Retinal pigment epithelial cell (primary cell): Measurements from ENCODE around the gene ZNF628.
"Not testable (repeated sequence)": the region's sequence is repeated elsewhere in the genome, so short reads cannot be mapped to it uniquely, and the experiment has no call there.

Experiments used
- DNase-seq: peaks from one replicate; pipeline ENCODE4 v3.0.0-alpha.2; 2010; ENCODE audit warnings: low read depth
- H3K4me3 ChIP-seq: 2 replicates; pipeline ENCODE4 v1.5.1; 2011; ENCODE audit warnings: mild to moderate bottlenecking, low read length, control low read depth, moderate library complexity
- TF ChIP-seq, protein P1 (sequence below): conservative IDR thresholded peaks from 2 replicates; pipeline ENCODE4 v1.5.1; 2011; ENCODE audit warnings: low read depth, low read length, control low read depth, inconsistent platforms

The ZNF628 gene

DNA sequence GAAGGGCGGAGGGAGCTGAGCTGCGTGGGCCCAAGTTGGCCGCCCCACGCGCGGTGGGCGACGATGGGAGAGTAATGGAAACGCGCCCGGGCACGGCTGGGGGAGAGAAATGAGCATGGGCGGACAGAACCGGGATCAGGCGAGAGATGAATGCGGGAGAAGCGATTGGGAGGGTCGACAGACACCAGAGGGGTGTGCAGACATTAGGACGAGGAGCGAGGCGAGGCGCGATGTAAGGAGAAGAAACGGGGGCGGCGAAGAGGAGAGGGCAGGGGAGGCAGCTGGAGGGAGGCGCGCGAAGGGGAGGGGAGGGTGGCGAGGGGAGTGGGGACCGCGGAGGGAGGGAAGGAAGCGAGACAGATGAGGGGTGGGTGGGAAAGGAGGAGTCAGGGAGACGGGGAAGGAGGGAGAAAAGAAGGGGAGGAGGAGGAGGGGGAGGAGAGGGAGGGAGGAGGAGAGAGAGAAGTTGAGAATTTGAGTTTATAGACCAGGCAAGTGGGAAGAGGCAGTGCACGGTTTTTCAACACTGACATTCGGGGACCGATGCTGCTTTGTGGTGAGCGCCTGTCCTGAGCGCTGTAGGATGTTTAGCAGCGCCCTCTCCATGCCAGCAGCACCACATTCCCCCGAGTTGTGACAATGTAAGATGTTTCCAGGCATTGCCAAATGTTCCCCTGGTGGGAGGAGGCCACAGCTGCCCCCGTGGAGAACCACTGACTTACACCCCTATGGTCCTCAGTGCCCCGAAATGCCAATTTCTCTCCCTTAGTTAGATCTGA, 33.2 kb upstream of the ZNF628 start, which contains the start of gene SHISA7:
Gene SHISA7, minus strand, starts transcription at position 256 of the 779 bp plus-strand sequence. CDS start 437 bp downstream, outside the sequence.
- DNase-seq = no peak
- no peak within 1 kb of the TSS for H3K4me3 ChIP-seq
- TF ChIP-seq, protein P1, sequence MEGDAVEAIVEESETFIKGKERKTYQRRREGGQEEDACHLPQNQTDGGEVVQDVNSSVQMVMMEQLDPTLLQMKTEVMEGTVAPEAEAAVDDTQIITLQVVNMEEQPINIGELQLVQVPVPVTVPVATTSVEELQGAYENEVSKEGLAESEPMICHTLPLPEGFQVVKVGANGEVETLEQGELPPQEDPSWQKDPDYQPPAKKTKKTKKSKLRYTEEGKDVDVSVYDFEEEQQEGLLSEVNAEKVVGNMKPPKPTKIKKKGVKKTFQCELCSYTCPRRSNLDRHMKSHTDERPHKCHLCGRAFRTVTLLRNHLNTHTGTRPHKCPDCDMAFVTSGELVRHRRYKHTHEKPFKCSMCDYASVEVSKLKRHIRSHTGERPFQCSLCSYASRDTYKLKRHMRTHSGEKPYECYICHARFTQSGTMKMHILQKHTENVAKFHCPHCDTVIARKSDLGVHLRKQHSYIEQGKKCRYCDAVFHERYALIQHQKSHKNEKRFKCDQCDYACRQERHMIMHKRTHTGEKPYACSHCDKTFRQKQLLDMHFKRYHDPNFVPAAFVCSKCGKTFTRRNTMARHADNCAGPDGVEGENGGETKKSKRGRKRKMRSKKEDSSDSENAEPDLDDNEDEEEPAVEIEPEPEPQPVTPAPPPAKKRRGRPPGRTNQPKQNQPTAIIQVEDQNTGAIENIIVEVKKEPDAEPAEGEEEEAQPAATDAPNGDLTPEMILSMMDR = no peak

DNA sequence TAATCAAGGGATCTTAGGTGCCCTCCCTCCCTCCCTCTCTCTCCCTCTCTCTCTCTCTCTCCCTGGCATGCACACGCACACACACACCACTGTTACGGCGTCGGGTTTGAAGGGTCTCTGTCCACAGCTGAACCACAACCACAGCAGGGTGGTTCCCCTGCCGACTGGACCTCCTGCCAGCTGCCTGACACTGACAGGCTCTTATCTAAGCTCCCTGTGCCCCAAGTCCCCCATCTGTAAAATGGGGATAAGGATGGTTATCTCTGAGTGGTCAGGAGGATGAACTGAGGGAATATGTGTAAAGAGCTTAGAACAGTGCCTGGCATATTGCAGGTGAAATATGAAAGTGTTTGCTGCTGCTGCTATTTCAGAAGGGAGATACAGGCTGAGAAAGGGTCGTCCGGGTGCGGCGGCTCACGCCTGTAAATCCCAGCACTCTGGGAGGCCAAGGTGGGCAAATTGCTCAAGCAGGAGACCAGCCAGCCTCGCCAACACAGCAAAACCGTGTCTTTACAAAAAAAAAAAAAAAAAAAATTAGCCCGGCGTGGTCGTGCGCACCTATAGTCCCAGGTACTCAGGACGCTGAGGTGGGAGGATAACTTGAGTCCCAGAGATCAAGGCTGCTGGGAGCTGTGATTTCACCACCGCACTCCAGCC, 32.5 kb upstream of the ZNF628 start:
- DNase-seq = no peak
- no peak overlapping the region for H3K4me3 ChIP-seq
- TF ChIP-seq, protein P1 = no peak

DNA sequence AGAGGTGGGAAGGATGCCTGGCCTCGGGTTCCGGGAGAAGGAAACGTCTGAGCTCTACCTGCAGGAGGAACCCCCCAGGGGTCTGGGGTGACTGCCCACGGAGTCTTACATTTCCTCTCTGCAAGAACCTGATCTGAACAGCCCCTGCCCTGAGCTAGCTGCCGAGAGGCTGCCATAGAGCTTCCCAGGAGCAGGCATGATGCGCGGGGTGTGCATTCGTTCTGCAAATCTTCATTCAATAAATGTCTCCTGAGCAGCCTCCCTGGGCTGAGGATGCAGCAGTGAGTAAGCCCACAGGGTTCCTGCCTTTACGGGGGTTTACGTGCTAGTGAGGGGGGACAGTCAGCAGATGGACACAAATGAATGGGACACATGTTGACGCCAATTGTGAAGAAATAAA, 31.8 kb upstream of the ZNF628 start:
- no peak overlapping the region for H3K4me3 ChIP-seq
- TF ChIP-seq, protein P1 = no peak
- no peak for DNase-seq

DNA sequence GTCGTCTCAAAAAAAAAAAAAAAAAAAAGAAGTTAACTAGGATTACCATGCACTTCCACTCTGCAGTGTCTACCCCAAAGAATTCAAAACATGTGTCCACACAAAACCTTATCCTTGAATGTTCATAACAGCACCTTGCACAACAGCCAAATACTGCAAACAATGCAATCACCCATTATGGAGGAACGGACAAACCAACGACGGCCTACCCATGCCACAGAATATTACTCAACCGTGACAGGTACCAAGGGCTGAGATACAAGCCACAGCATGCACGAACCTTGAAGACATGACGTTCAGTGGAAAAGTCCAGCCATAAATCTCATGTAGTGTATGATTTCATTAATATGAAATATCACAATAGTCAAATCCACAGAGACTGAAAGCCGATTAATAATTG, 30.4 kb upstream of the ZNF628 start:
- TF ChIP-seq, protein P1 = no peak
- DNase-seq = no peak
- H3K4me3 ChIP-seq = no peak overlapping the region

DNA sequence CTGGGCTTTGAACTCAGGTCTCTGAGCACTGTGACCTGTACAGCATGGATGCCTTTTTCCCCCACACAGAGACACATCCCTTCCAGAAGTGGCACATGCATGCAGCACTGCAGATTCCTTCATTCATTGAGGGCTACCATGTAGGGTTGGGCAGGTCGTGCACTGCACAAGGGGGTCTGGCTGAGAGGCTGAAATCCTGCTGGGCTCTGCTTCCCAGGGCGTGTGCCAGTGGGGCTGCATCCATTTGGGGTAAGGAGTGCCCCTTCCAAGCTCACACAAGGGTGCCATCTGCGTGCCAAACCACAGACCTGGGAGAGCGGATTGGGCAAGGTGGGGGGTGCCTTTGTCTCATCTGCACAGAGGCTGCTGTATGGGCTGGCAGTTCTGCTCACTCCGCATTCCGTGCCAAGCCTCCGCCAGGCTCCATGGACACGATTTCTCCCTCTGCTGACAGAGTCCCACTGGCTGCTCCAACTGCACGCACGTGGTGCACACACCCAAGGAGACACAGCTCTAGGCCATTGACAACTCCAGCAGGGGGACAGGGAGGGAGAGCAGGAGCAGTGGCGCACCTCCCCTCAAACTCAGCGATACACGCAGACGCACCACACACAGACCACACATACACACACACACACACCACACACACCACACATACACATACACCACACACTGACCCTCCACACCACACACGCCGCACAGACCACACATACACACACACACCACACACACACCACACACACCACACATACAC, 28.8 kb upstream of the ZNF628 start:
- DNase-seq = no peak
- no peak overlapping the region for H3K4me3 ChIP-seq
- TF ChIP-seq, protein P1 = no peak

DNA sequence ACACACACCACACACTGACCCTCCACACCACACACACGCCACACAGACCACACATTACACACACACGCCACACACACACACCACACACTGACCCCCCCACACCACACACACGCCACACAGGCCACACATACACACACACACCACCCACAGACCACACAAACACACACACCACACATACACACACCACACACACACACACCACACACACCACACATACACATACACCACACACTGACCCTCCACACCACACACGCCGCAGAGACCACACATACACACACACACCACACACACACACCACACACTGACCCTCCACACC, 28.3 kb upstream of the ZNF628 start:
- not testable (repeated sequence) for H3K4me3 ChIP-seq, DNase-seq

DNA sequence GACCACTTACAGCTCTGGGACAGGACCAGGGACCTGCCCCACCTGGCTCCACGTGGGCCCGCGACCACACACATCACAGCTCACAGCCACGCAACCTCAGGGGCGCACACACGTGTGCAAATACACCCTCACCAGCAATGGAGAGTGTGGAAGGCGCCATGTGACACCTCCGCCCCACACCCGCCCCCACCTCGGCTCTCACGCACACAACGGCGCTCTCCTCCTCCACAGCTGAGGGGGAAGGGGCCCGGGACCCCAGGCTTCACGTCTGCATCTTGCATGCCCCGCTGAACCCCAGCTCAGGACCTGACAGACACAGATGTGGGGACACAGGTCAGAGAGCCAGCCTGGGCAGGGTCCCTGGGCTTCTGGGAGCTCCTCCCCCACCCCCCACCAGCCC, 26.9 kb upstream of the ZNF628 start:
- TF ChIP-seq, protein P1 = no peak
- no peak for DNase-seq
- no peak overlapping the region for H3K4me3 ChIP-seq
